IMR-90 (cell line): ENCODE measurements around the gene TEK. TPM values are rescaled to one million over a fixed set of nuclear protein-coding genes. Genes with fewer than 3 reads are reported as not detected.

ENCODE experiments used
- ATAC-seq: fragments of 200-7000 bp; cut with Tn5 transposase; 2 replicates; pipeline ENCODE4 v1.9.1; 2020; ENCODE audit warnings: low read depth, mild to moderate bottlenecking, moderate library complexity
- BruUV-seq: library from RNA; stranded (reverse); fragments of 400-500 nt; replicated peaks from 2 replicates; lab custom pipeline; 2021; lab: Mats Ljungman, UMichigan
- CTCF ChIA-PET: fragments of 300-600 bp; formaldehyde crosslinking; extraction: SDS; loops from one replicate; lab custom pipeline; 2021; ENCODE audit warnings: antibody characterized with exemption; lab: Yijun Ruan, JAX
- POLR2A ChIA-PET: fragments of 300-600 bp; sonication (Branson Sonifier 250); formaldehyde crosslinking; loops from one replicate; lab custom pipeline; 2022; ENCODE audit warnings: antibody characterized with exemption; ENCODE audit not compliant: unreplicated experiment; lab: Charles Lee
- DNase-seq: peaks from one replicate; pipeline ENCODE4 v3.0.0; 2013
- H2AFZ ChIP-seq: replicated peaks from 2 replicates; pipeline ENCODE3; 2013; ENCODE audit warnings: low read length, mild to moderate bottlenecking; ENCODE audit not compliant: poor library complexity
- H2AK5ac ChIP-seq: 2 replicates; pipeline ENCODE4 v1.6.1; 2013; ENCODE audit warnings: low read depth, low read length, inconsistent platforms
- H2AK9ac ChIP-seq: replicated peaks from 2 replicates; pipeline ENCODE3; 2013; ENCODE audit warnings: mild to moderate bottlenecking, low read depth, low read length, moderate library complexity; ENCODE audit not compliant: poor library complexity
- H2BK120ac ChIP-seq: 2 replicates; pipeline ENCODE4 v1.6.1; 2013; ENCODE audit warnings: low read depth, low read length, inconsistent platforms
- H2BK15ac ChIP-seq: 3 replicates; pipeline ENCODE4 v1.6.1; 2013; ENCODE audit warnings: low read depth, low read length, inconsistent platforms
- H2BK20ac ChIP-seq: 2 replicates; pipeline ENCODE4 v1.6.1; 2013; ENCODE audit warnings: low read depth, mild to moderate bottlenecking, inconsistent platforms, low read length, moderate library complexity
- H2BK5ac ChIP-seq: 2 replicates; pipeline ENCODE4 v1.6.1; 2013; ENCODE audit warnings: mild to moderate bottlenecking, low read depth, low read length, inconsistent platforms; ENCODE audit not compliant: poor library complexity, severe bottlenecking
- H3K14ac ChIP-seq: replicated peaks from 2 replicates; pipeline ENCODE4 v1.6.1; 2013; ENCODE audit warnings: low read depth, low read length, inconsistent platforms
- H3K18ac ChIP-seq: 2 replicates; pipeline ENCODE4 v1.6.1; 2013; ENCODE audit warnings: low read depth, low read length, control low read depth
- H3K23ac ChIP-seq: 2 replicates; pipeline ENCODE4 v1.6.1; 2013; ENCODE audit warnings: low read depth, low read length, inconsistent platforms
- H3K27ac ChIP-seq: 2 replicates; pipeline ENCODE4 v1.5.1; 2013; ENCODE audit warnings: mild to moderate bottlenecking, control low read depth, low read length; ENCODE audit not compliant: insufficient read depth
- H3K27me3 ChIP-seq: 2 replicates; pipeline ENCODE4 v1.6.1; 2013; ENCODE audit warnings: low read length; ENCODE audit not compliant: control insufficient read depth, insufficient read depth
- H3K36me3 ChIP-seq: 2 replicates; pipeline ENCODE4 v1.6.1; 2013; ENCODE audit warnings: low read length, mixed read lengths; ENCODE audit not compliant: control insufficient read depth, insufficient read depth
- H3K4ac ChIP-seq: 2 replicates; pipeline ENCODE4 v1.6.1; 2013; ENCODE audit warnings: low read depth, low read length, inconsistent platforms
- H3K4me1 ChIP-seq: 2 replicates; pipeline ENCODE4 v1.6.1; 2013; ENCODE audit warnings: low read length, mixed read lengths; ENCODE audit not compliant: control insufficient read depth, insufficient read depth
- H3K4me2 ChIP-seq: 2 replicates; pipeline ENCODE4 v1.6.1; 2013; ENCODE audit warnings: low read depth, mild to moderate bottlenecking, control low read depth, low read length, moderate library complexity
- H3K4me3 ChIP-seq: 2 replicates; pipeline ENCODE4 v1.5.1; 2013; ENCODE audit warnings: low read depth, mild to moderate bottlenecking, control low read depth, low read length, moderate library complexity; ENCODE audit not compliant: insufficient read depth
- H3K56ac ChIP-seq: 2 replicates; pipeline ENCODE4 v1.6.1; 2013; ENCODE audit warnings: low read length, inconsistent platforms; ENCODE audit not compliant: insufficient read depth; ENCODE audit errors: extremely low read depth
- H3K79me1 ChIP-seq, 2 experiments: 2 replicates each; pipeline ENCODE4 v1.6.1; 2013; ENCODE audit warnings: low read length in 2 of 2, inconsistent platforms in 1 of 2, low read depth in 1 of 2
- H3K9ac ChIP-seq: 2 replicates; pipeline ENCODE4 v1.6.1; 2013; ENCODE audit warnings: low read depth, low read length, control low read depth
- H3K9me1 ChIP-seq: 2 replicates; pipeline ENCODE4 v1.6.1; 2013; ENCODE audit warnings: low read length, inconsistent platforms; ENCODE audit not compliant: insufficient read depth
- H3K9me3 ChIP-seq: 2 replicates; pipeline ENCODE4 v1.6.1; 2013; ENCODE audit warnings: low read length; ENCODE audit not compliant: control insufficient read depth, insufficient read depth
- H4K20me1 ChIP-seq: 2 replicates; pipeline ENCODE4 v1.6.1; 2013; ENCODE audit warnings: low read length, inconsistent platforms; ENCODE audit not compliant: insufficient read depth
- H4K5ac ChIP-seq: 2 replicates; pipeline ENCODE4 v1.6.1; 2013; ENCODE audit warnings: mild to moderate bottlenecking, low read depth, low read length, control low read depth
- H4K8ac ChIP-seq, 2 experiments: 2 replicates each; pipeline ENCODE4 v1.6.1; 2013; ENCODE audit warnings: low read depth in 2 of 2, low read length in 2 of 2, control low read depth in 1 of 2, inconsistent platforms in 1 of 2
- H4K91ac ChIP-seq: 2 replicates; pipeline ENCODE4 v1.6.1; 2013; ENCODE audit warnings: low read depth, low read length, inconsistent platforms; ENCODE audit not compliant: insufficient read depth
- CHD1 ChIP-seq: IDR thresholded peaks from 2 replicates; pipeline ENCODE4 v1.6.1; 2012; ENCODE audit warnings: low read depth, low read length, improper control_type of control experiment
- MAZ ChIP-seq: IDR thresholded peaks from 2 replicates; pipeline ENCODE4 v1.6.1; 2012; ENCODE audit warnings: low read depth, mild to moderate bottlenecking, low read length, improper control_type of control experiment, moderate library complexity, borderline replicate concordance
- RFX5 ChIP-seq: IDR thresholded peaks from 2 replicates; pipeline ENCODE4 v1.8.0; 2012; ENCODE audit warnings: low read depth, mild to moderate bottlenecking, low read length, moderate library complexity
- SMC3 ChIP-seq: fragments of 150-350 bp; IDR thresholded peaks from 2 replicates; pipeline ENCODE4 v1.6.1; 2016; ENCODE audit warnings: low read depth, mild to moderate bottlenecking, antibody characterized with exemption, low read length, moderate library complexity
- WGBS, 2 experiments: methylation state at CpG; one replicate each; pipeline versions ENCODE4 v1.1.5 to v1.1.7; 2013; ENCODE audit warnings: missing lambda C conversion rate in 2 of 2; ENCODE audit not compliant: insufficient read length in 1 of 2; ENCODE audit errors: extremely low coverage in 2 of 2; 5-methylcytosine and 5-hydroxymethylcytosine counted together
- dilution Hi-C: fragments of 300-500 bp; cut with HindIII; formaldehyde crosslinking; loops from one replicate; pipeline ENCODE4 v1.14.3; 2018; ENCODE audit warnings: low sequenced_read_pairs; ENCODE audit not compliant: unreplicated experiment
- in situ Hi-C: fragments of 300-500 bp; cut with MboI; formaldehyde crosslinking; loops from 3 replicates; pipeline ENCODE4 v1.14.3; 2019; ENCODE audit warnings: low sequenced_read_pairs, inconsistent platforms, mixed read lengths
- intact Hi-C: fragments of 100-400 bp; cut with micrococcal nuclease; formaldehyde crosslinking; loops from 2 replicates; pipeline ENCODE4 v1.10.0; 2022
- polyA plus RNA-seq, 3 experiments: library from polyadenylated mRNA; depleted of rRNA; stranded (reverse); fragments of >200 nt; gene quantifications; 2 replicates each; pipeline ENCODE4 v1.2.3, GENCODE V29; 2012; ENCODE audit warnings: low replicate concordance in 1 of 3
- total RNA-seq: library from RNA; depleted of rRNA; stranded (reverse); fragments of >200 nt; gene quantifications from 2 replicates; pipeline ENCODE4 v1.2.3, GENCODE V29; 2012

The TEK gene
- total and polyA plus RNA-seq, 2 of the 4 experiments (the other 2 are of a cell fraction): 6.3 to 11.7 TPM

GRCh38 chr9:27059412-27059811, 49.6 kb upstream of the TEK start:
- Histone ChIP-seq H4K5ac (no peak overlapping the region), H3K23ac (no peak overlapping the region), H3K27ac (no peak overlapping the region), H2AK5ac (no peak overlapping the region), H2BK15ac (no peak overlapping the region), H4K20me1 (no peaks in the 10 kb centered on the region), H3K79me1 (no peaks in the 10 kb centered on the region; a peak in 1 of 4 replicates), H3K9me1 (no peaks in the 10 kb centered on the region), H2AFZ (no peak overlapping the region), H4K91ac (no peak overlapping the region), H2BK20ac (no peak overlapping the region), H3K14ac (no peak overlapping the region), H3K56ac (no peak overlapping the region), H3K9me3 (no peaks in the 10 kb centered on the region), H3K4ac (no peak overlapping the region), H2BK5ac (no peak overlapping the region), H3K27me3 (no peaks in the 10 kb centered on the region), H2AK9ac (no peak overlapping the region), H3K36me3 (no peaks in the 10 kb centered on the region), H3K18ac (no peak overlapping the region), H3K4me2 (no peak overlapping the region), H2BK120ac (no peak overlapping the region), H3K4me3 (no peak overlapping the region), H3K9ac (no peak overlapping the region), H4K8ac (no peak overlapping the region), H3K4me1 (peaks cover 2% of the 10 kb centered on the region)
- DNase-seq (no peak), ATAC-seq (no peak)
- WGBS, 2 experiments: no CpG with 5 or more reads among the region's 1 CpG
- POLR2A ChIA-PET: no interaction called here
- intact Hi-C loops (no loop called here), dilution Hi-C loops (no loop called here), in situ Hi-C loops (no loop called here)
- CTCF ChIA-PET: interaction anchor here (0.8 kb wide), 1 partner anchor 12 kb away, joined by 4 read pairs; no protein-coding TSS in a partner anchor
- no TSS peak for BruUV-seq
- no peak for TF ChIP-seq SMC3
- no peak for TF ChIP-seq RFX5
- TF ChIP-seq MAZ: no peak
- no peak for TF ChIP-seq CHD1
